Chondrocyte (in vitro differentiated cells): ENCODE data around the gene WNT1. TPM values are rescaled to one million over a fixed set of nuclear protein-coding genes. Genes with fewer than 3 reads are reported as not detected.

Experiments
- DNase-seq: peaks from one replicate; pipeline ENCODE4 v3.0.0; 2021; ENCODE audit warnings: mixed read lengths, low spot score
- H3K27ac Mint-ChIP-seq: one replicate; pipeline ENCODE4 v1.8.0; 2021; ENCODE audit warnings: mild to moderate bottlenecking, moderate library complexity, mixed read lengths; ENCODE audit not compliant: unreplicated experiment
- H3K27me3 Mint-ChIP-seq: 2 replicates; pipeline ENCODE4 v1.8.0; 2021; ENCODE audit warnings: low read depth, mixed read lengths
- H3K36me3 Mint-ChIP-seq: 2 replicates; pipeline ENCODE4 v1.8.0; 2021; ENCODE audit warnings: low read depth, mixed read lengths
- H3K4me1 Mint-ChIP-seq: 2 replicates; pipeline ENCODE4 v1.8.0; 2021; ENCODE audit warnings: low read depth, mild to moderate bottlenecking, mixed read lengths
- H3K4me3 Mint-ChIP-seq: one replicate; pipeline ENCODE4 v1.8.0; 2021; ENCODE audit warnings: mild to moderate bottlenecking, moderate library complexity, mixed read lengths; ENCODE audit not compliant: unreplicated experiment
- H3K9me3 Mint-ChIP-seq: 2 replicates; pipeline ENCODE4 v1.8.0; 2021; ENCODE audit warnings: low read depth, mixed read lengths
- total RNA-seq: library from RNA; stranded (reverse); gene quantifications from 3 replicates; pipeline ENCODE4 v1.2.1, GENCODE V29; 2021
- TF ChIP-seq, protein P1 (sequence below): fragments of 200-600 bp; sonication (generic); IDR thresholded peaks from 2 replicates; pipeline ENCODE4 v1.5.0; 2021; ENCODE audit warnings: antibody characterized with exemption, mild to moderate bottlenecking, moderate library complexity

Gene WNT1
- total RNA-seq, 1 donor from 2014 or later = not detected

GRCh38 chr12:49018261-49019119 is 40.4 kb downstream of the WNT1 start, which contains the start of gene PRKAG1:
TSS of gene PRKAG1 (minus strand) at chr12:49018776. CDS start at chr12:49018740, 36 bp downstream.
- TF ChIP-seq, protein P1, sequence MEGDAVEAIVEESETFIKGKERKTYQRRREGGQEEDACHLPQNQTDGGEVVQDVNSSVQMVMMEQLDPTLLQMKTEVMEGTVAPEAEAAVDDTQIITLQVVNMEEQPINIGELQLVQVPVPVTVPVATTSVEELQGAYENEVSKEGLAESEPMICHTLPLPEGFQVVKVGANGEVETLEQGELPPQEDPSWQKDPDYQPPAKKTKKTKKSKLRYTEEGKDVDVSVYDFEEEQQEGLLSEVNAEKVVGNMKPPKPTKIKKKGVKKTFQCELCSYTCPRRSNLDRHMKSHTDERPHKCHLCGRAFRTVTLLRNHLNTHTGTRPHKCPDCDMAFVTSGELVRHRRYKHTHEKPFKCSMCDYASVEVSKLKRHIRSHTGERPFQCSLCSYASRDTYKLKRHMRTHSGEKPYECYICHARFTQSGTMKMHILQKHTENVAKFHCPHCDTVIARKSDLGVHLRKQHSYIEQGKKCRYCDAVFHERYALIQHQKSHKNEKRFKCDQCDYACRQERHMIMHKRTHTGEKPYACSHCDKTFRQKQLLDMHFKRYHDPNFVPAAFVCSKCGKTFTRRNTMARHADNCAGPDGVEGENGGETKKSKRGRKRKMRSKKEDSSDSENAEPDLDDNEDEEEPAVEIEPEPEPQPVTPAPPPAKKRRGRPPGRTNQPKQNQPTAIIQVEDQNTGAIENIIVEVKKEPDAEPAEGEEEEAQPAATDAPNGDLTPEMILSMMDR = peak; percentile 80
- Mint-ChIP-seq H3K27me3 (no peaks in the 10 kb centered on the region), H3K27ac (peak within 1 kb of the TSS; percentile 100), H3K4me3 (peak within 1 kb of the TSS; percentile 90), H3K36me3 (peaks cover 11% of the 10 kb centered on the region), H3K4me1 (peaks cover 43% of the 10 kb centered on the region), H3K9me3 (no peaks in the 10 kb centered on the region)
- DNase-seq = peak; percentile 98

- DNase-seq = no peak
- peak overlapping the region; percentile 100 for H3K27ac Mint-ChIP-seq
- TF ChIP-seq, protein P1 = no peak
- H3K9me3 Mint-ChIP-seq = no peaks in the 10 kb centered on the region
- H3K4me1 Mint-ChIP-seq = peaks cover 43% of the 10 kb centered on the region
- no peaks in the 10 kb centered on the region for H3K27me3 Mint-ChIP-seq
- peak overlapping the region; percentile 90 for H3K4me3 Mint-ChIP-seq
- H3K36me3 Mint-ChIP-seq = peaks cover 11% of the 10 kb centered on the region
Observed at GRCh38 chr12:49019120-49019430, 41.0 kb downstream of the WNT1 start.

DNA sequence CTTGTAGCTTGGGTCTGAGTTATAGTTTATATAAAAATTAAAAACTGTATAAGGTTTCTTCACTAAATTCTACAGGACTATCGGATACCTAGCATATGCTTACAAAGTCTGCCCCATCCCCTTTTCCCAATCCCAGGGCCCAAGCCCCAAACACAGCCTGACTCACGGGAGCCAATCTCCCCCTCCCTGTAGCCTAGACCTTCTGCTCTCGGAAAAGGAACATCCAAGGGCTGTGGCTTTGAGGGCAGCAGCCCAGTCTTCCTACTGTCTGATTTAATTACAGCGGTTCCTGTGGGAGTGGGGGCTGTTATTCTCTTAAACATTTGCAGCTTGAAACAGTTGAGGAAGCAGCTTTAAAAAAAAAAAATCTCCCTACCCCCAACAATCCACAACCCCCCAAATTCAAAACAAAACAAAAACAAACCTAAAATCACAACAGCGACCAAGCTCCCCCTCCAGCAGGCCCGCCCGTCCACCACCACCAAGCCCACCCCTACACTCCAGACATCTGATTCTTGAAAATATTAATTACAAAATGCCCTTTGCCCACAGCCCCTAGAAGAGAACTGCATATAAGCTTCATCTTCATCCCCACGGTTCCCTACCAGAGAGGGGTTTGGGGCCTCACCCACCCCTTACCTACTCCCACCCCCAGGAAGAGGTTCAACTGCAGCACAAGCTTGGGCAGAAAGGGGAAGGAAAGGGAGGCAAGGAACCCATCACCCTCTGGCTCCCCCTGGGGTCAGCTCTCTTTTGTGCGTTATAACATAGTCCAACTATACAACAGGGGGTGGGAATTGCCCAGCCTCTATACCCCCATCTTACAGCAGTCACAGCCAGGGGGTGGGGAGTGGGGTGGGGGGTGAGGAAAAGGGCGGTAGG is 41.6 kb downstream of the WNT1 start:
- no peak for DNase-seq
- Mint-ChIP-seq H3K27ac (peak overlapping the region; percentile 100), H3K4me3 (peak overlapping the region; percentile 90), H3K36me3 (peaks cover 12% of the 10 kb centered on the region), H3K4me1 (peaks cover 43% of the 10 kb centered on the region), H3K27me3 (no peaks in the 10 kb centered on the region), H3K9me3 (no peaks in the 10 kb centered on the region)
- TF ChIP-seq, protein P1 = peak; percentile 61

GRCh38 chr12:49020441-49020840 is 42.3 kb downstream of the WNT1 start:
- Mint-ChIP-seq H3K27me3 (no peaks in the 10 kb centered on the region), H3K4me1 (peaks cover 35% of the 10 kb centered on the region), H3K9me3 (no peaks in the 10 kb centered on the region), H3K4me3 (no peak overlapping the region), H3K36me3 (peaks cover 16% of the 10 kb centered on the region), H3K27ac (peak overlapping the region; percentile 63)
- TF ChIP-seq, protein P1 = no peak
- DNase-seq = no peak

GRCh38 chr12:49021292-49021915 is 43.3 kb downstream of the WNT1 start:
- TF ChIP-seq, protein P1 = no peak
- peak overlapping the region; percentile 2 for H3K27ac Mint-ChIP-seq
- no peak overlapping the region for H3K4me3 Mint-ChIP-seq
- H3K4me1 Mint-ChIP-seq = peaks cover 28% of the 10 kb centered on the region
- DNase-seq = no peak
- peaks cover 22% of the 10 kb centered on the region for H3K36me3 Mint-ChIP-seq
- no peaks in the 10 kb centered on the region for H3K9me3 Mint-ChIP-seq
- no peaks in the 10 kb centered on the region for H3K27me3 Mint-ChIP-seq
